ENCODE data around the gene KIF25.

KIF25 gene

GRCh38 chr6:168047841-168048723, 50.6 kb downstream of the KIF25 start:
- no peak for DNase-seq (ENCODE audit: low read depth)
- H3K4me3 ChIP-seq (ENCODE audit: low read depth, low read length), result no peak overlapping the region
- TF ChIP-seq CTCF (IDR thresholded peaks at IDR 0.05; ENCODE audit: low read depth, low read length) (no peak), POLR2A (IDR thresholded peaks at IDR 0.05; ENCODE audit: extremely low read depth, insufficient read length) (no peak), MYC (IDR thresholded peaks at IDR 0.05; ENCODE audit: low read depth, low read length) (no peak), MAX (IDR thresholded peaks at IDR 0.05; ENCODE audit: low read depth, low read length) (no peak)

DNA sequence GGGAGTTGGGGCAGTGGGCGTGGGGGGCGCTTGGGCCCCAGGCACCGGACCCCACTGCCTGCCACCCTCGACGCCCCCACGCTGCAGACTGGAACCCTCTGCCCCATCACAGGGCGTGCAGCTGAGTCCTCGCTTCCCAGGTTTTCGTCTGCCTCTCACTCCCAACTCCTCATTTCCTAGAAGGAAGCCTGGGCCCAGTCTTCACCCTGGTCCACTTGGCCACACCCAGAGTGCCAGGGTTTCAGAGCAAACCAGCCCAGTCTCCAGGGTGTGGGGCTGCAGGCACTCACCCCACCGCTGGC, 51.2 kb downstream of the KIF25 start:
- TF ChIP-seq MAX (IDR thresholded peaks at IDR 0.05; ENCODE audit: low read depth, low read length) (no peak), MYC (IDR thresholded peaks at IDR 0.05; ENCODE audit: low read depth, low read length) (no peak), POLR2A (IDR thresholded peaks at IDR 0.05; ENCODE audit: extremely low read depth, insufficient read length) (no peak), CTCF (IDR thresholded peaks at IDR 0.05; ENCODE audit: low read depth, low read length) (no peak)
- H3K4me3 ChIP-seq (ENCODE audit: low read depth, low read length), result no peak overlapping the region
- no peak for DNase-seq (ENCODE audit: low read depth)

- TF ChIP-seq POLR2A (IDR thresholded peaks at IDR 0.05; ENCODE audit: extremely low read depth, insufficient read length) (no peak), MYC (IDR thresholded peaks at IDR 0.05; ENCODE audit: low read depth, low read length) (no peak), MAX (IDR thresholded peaks at IDR 0.05; ENCODE audit: low read depth, low read length) (no peak)
- DNase-seq (ENCODE audit: low read depth), result no peak
Observed at GRCh38 chr6:168049277-168049676, 51.8 kb downstream of the KIF25 start.

DNA sequence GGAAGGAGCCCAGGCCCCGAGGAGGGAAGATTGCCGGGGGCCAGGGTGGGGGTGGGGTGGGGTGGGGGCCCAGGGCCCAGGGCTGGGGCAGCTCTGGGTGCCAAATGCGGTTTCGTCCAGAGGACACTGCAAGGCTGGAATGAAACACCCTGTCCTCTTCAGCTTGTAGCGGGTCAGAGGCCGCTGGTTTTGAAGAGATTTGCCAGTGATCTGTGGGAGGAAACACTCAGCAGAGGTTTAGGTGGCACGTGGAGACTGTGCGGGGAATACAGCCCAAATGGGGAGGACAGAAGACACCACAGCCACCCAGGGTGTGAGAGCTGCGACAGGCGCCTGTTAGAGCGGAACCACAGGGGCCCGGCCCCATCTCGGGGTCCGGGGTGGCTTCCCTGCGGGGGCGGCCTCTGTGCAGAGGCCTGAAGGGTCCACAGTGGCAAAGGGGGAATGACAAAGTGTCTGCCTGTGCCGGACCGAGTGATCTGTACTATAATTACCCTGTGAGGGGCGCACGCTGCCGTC, 52.3 kb downstream of the KIF25 start:
- DNase-seq (ENCODE audit: low read depth), result no peak
- no peak overlapping the region for H3K4me3 ChIP-seq (ENCODE audit: low read depth, low read length)

More at GRCh38 chr6:168049277-168049676, 51.8 kb downstream of the KIF25 start:
- H3K4me3 ChIP-seq (ENCODE audit: low read depth, low read length), result no peak overlapping the region

DNA sequence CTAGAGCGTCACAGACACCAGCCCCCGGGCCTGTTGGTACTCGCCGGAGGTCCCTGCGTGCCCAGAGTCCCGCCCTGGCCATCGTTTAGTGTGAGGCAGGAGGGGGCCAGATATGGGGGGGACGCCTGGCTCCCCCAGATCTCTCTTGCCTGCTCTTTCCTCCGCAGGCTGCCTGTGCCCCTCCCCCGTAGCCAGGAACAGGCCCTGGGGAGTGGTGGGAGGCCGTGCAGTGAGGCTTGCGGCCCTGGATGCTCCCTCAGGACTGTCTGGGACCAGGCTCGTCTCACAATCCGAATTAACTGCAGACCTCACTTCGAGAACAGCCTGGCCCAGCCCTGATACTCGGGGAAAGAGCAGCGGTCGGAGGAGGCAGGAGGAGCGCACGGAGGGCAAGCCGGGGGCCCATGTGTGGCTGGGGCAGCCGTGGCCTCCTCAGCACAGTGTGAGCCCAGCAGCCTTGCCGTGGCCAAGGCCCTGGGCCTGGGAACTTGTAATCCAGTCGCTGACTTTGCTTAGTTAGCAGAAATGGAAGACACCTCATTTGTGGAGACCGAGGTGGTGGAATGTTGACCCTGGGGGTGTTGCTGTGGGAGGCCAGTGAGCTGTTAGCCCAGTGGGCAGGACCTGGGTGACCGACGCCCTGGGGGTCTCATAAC, 52.9 kb downstream of the KIF25 start:
- DNase-seq (ENCODE audit: low read depth), result no peak
- no peak overlapping the region for H3K4me3 ChIP-seq (ENCODE audit: low read depth, low read length)
- TF ChIP-seq CTCF (IDR thresholded peaks at IDR 0.05; ENCODE audit: low read depth, low read length) (no peak), MYC (IDR thresholded peaks at IDR 0.05; ENCODE audit: low read depth, low read length) (no peak), MAX (IDR thresholded peaks at IDR 0.05; ENCODE audit: low read depth, low read length) (no peak), POLR2A (IDR thresholded peaks at IDR 0.05; ENCODE audit: extremely low read depth, insufficient read length) (no peak)

More for the DNA sequence above, 52.3 kb downstream of the KIF25 start:
- TF ChIP-seq CTCF (IDR thresholded peaks at IDR 0.05; ENCODE audit: low read depth, low read length) (no peak), MAX (IDR thresholded peaks at IDR 0.05; ENCODE audit: low read depth, low read length) (no peak), POLR2A (IDR thresholded peaks at IDR 0.05; ENCODE audit: extremely low read depth, insufficient read length) (no peak), MYC (IDR thresholded peaks at IDR 0.05; ENCODE audit: low read depth, low read length) (no peak)
